NCI-H1694 treated with DMSO at 0.1 percent for 48 hours (cell line): ENCODE data around the gene PHYKPL.

Experiments
- DNase-seq: peaks from one replicate; lab custom pipeline; 2025; lab: John Stamatoyannopoulos, UW

The PHYKPL gene

DNA sequence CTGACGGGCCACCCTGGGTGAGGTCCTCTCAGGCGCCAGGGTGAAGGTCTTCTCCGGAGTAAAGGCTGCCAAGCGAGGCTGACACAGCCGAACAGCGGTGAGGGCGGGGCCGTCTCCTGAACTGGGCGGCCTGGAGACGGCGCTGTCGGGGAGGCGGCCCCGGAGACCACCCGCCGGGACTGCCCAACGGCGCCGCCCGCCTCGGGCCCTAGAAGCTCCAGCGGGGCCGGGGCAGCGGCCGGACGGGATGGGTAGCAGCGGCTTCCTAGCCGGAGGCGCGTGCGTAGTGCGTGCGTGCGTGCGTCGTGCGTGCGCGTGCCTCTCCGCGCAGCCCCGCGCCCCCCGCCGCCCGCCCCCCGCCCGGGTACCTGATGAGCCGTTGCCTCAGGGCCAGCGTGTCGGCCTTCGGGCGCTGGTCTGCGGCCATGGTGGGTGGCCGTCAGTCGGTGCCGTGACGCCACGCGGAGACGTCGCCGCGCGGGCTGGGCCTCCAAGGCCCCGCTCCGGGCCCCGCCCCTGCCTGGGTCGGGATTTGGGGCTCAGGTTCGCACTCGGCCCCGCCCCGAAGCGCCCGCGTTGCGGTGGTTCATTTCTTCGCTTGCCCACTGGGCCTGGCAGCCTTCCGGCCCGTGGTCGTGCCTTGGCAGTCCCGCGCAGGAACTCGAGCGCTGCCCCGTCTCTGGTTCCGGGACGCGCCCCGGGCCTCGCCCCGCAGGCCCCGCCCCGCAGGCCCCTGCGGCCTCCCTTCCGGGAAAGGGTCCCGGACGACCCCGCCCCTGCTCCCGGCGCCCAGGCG is at the start of gene PHYKPL:
Gene PHYKPL (minus strand): TSS at position 679 of the 796 bp plus-strand sequence. CDS start 252 bp downstream, at position 427.
- peak; percentile 9 for DNase-seq

GRCh38 chr5:178282391-178282790 is 49.8 kb upstream of the PHYKPL start:
- DNase-seq: no peak

DNA sequence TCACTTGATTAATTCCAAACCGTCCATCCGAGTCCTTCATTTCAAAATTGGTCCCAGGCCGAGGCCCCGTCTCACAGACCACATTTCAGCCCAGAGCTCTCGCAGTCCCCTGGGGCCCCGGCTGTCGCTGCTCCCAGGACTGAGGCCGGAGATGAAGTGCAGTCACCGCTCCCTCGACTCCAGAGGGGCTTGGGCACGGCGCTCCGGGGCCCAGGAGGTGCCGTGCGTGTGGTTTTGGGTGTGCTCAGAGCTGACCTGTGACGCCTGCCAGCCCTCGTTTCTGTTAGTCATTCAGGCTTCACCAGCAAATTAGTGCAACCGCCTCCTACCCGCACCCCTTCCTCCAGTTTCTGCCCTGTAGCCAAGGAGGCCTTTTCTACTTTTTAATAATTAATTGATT is 48.7 kb upstream of the PHYKPL start:
- no peak for DNase-seq

DNA sequence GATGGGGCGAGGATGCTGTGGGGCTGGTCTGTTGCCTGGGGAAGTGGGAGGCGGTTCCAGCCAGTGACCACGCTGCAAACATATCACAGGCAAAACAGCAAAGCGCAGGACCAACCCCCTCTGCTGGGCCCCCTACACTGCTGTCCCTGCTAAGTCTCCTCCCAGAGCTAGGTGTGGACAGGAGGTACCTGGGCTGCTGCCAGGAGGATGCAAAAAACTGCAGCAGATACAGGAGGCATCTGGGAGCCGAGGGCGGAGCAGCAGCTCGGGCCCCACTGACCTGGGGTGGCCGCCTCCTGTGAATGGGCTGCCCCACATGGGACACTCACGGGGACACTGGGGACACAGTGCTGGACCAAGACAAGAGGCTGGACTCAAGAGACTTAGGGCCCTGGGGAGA is 48.0 kb upstream of the PHYKPL start:
- DNase-seq: no peak

DNA sequence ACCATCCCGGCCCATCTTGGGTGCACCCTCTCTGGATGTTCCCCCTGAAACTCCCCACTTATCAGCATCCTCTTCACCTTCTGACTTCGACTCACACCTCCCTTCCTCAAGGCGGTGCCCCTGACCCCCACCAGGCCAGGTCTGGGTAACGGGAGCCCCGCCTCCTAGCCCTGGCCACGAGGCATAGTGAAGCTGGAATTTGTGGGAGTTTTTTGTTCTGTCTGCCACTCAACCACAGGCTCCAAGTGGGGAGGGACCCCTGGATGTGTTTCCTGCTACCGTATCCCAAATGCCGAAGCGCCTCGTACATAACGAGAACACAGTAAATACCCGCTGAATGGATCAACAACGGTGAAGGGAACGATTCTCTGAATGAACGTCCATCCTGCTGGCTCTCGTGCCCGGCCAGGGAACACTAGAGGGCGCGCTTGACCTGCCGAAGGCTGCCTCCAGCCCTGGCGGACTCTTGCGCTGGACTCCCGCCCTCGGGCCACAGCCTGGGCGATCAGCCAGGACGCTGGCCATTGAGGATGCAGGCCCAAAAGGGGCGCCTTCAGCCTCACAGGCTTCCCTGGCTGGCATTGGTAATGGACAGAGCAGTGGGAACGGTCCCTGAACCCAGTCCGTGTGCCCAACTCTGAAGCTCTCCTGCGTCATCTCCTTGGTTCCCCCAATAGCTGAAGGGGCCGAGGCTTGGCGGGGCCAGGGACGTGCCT is 47.3 kb upstream of the PHYKPL start:
- peak; percentile 32 for DNase-seq

GRCh38 chr5:178279026-178279722 is 46.6 kb upstream of the PHYKPL start:
- DNase-seq: no peak

GRCh38 chr5:178278358-178279023 is 45.9 kb upstream of the PHYKPL start:
- DNase-seq: no peak

DNA sequence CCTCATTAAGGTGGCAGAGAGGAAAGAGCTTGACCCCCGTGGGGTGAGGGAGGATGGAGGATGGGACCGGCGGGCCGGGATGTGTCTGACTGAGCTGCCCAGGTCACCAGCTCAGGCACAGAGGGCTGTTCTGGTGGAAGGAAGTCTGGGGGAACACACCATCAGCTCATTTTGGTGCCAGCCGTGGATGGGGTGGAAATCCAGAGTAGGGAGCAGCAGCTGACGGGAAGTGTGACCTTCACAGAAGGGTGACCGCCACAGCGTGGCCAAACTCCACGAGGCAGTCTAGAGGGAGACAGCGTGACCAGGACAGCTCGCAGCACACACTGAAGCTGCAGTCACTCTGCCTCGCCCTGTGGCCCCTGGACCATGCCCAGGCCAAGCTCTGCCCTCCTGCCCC is 45.3 kb upstream of the PHYKPL start:
- DNase-seq: no peak

GRCh38 chr5:178277346-178277745 is 44.7 kb upstream of the PHYKPL start:
- DNase-seq: no peak

- no peak for DNase-seq
Measured at GRCh38 chr5:178274781-178275537, 42.4 kb upstream of the PHYKPL start.

- DNase-seq: no peak
Measured at GRCh38 chr5:178273665-178274541, 41.3 kb upstream of the PHYKPL start.

DNA sequence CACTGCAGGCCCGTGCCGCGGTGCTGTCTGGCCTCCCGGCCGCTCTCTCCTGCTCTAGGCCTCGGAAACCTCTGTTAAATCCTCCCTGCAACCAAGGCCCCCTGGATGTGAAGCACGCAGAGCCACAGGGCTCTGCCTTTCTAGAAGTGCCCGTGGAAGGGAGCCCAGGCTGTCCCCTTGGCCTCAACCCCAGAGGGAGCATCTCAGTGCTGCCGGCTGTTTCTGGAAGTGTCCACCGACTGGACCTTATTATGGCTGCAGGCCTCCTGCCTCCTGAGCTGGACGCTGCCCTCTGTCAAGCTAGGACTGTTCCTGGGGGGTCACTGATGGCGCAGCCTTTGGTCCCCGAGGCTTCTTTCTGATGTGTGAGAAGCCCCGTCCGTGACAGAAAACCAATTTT is 40.4 kb upstream of the PHYKPL start:
- no peak for DNase-seq

GRCh38 chr5:178272591-178272990 is 40.0 kb upstream of the PHYKPL start:
- DNase-seq: no peak

DNA sequence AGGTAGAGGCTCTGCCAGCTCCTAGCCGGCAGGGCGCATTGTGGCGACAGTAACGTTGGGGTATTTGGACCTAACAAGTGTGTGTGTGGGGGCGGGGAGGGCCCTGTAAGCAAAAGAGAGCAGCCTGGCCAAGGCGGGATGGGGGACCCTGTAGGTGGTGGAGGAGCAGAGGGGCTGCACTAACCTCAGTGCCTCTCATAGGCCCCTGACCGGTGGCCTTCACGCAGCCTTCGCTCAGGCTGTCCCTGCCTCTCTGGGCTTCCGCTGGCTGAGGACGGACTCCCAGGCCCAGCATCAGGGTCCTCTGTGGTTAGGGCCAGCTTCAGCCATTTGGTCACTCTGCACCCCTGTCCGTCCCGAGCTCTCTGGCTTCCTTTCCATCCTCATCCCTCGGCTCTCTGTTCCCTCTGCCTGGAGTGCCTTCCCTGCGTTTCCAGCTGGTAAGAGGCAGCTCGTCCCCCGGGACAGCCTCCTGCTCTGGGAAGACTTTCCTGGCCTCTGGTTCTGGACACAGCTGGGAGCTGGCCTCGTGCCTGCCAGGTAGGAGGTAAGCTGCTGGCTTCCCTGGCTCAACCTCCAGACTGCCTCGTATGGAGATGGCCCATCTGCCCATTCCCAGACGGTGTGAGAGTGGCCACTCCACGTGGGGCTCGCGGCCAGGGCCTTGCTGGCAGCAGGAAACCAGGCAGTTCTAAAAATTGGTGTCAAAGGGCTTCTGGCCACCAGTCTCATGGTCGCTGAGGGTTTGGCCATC is 39.3 kb upstream of the PHYKPL start:
- no peak for DNase-seq

GRCh38 chr5:178271231-178271630 is 38.6 kb upstream of the PHYKPL start:
- no peak for DNase-seq

DNA sequence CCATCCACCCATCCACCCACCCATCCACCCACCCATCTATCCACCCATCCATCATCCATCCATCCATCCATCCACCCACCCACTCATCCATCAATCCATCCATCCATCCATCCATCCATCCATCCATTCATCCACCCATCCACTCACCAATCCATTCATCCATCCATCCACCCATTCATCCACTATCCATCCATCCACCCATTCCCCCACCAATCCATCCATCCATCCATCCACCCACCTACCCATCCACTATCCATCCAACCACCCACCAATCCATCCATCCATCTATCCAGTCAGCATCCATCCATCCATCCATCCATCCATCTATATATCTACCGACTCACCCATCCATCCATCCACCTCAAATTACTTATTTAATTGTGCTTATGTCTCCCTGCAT is 36.9 kb upstream of the PHYKPL start:
- DNase-seq: no peak

- DNase-seq: no peak
Measured at GRCh38 chr5:178267876-178268275, 35.3 kb upstream of the PHYKPL start.

DNA sequence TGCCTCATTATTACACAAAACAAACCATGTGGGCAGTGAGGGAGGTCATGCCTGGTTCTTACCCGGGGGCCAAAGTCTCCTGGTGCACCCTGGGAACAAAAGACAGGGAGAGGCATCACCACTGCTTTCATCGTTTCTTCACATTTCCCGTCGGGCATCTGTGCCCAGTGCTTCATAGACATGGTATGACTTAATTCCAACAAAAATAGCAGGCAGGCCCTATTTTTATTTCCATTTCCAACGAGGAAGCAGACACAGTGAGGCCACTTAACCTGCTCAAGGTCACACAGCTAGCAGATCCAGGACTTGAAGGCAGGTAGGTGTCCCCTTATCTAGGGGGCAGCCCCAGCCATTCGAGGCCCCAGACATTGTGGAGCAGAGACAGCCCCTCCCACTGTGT is 34.6 kb upstream of the PHYKPL start:
- DNase-seq: no peak

GRCh38 chr5:178266581-178266980 is 34.0 kb upstream of the PHYKPL start:
- no peak for DNase-seq

- DNase-seq: no peak
Measured at GRCh38 chr5:178265746-178266145, 33.1 kb upstream of the PHYKPL start.
